IPS DF 4.7 (cell line): ENCODE results near the gene CBY3.
"Not testable (repeated sequence)": the region's sequence is repeated elsewhere in the genome, so short reads cannot be mapped to it uniquely, and the experiment has no call there.

Experiments
- DNase-seq: peaks from one replicate; pipeline ENCODE4 v3.0.0-alpha.2; 2013; ENCODE audit warnings: low spot score; ENCODE audit errors: extremely low read depth

CBY3 gene

GRCh38 chr5:179680780-179681401 lies at the start of gene CBY3:
Gene CBY3 (minus strand): TSS chr5:179681034. CDS start chr5:179680918, 116 bp downstream.
- DNase-seq, result no peak

DNA sequence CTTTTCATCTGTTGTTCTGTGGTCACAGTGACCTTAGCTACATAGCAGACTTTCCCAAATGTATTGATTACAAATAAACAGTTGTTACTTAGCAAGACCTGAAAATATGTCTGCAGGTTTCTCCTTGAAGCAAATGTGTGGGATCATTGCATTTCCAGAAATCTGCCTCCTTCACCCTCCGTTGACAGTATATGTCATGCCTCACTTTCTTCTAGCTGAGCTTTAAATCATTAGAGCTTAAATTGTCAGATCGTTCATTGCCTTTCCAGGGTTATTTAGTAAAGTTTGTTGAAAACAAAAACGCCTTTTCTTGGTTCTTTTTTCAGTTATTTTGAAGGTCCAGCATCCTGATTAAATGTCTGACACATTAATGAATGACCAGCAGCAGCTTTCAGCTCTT lies 49.5 kb upstream of the CBY3 start:
- no peak for DNase-seq

DNA sequence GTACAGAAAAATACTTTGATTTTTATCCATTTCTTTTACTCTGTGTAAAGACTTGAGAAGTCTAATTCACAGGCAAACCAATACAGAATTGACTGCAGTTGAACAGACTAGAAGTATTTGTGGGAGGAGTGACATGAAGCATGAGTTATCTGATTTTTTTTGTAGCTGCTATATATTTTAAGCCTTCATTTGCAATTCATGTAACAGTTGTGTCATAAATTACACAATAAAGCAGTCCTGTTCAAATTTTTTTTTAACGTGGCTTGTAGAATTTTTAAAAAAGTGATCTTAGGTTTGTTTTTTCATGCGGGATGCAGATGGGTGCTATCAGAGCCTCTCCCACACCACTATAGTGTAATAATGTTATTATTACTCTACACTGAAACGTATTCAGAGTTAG lies 48.9 kb upstream of the CBY3 start:
- no peak for DNase-seq

GRCh38 chr5:179729303-179729702 lies 48.5 kb upstream of the CBY3 start:
- no peak for DNase-seq

DNA sequence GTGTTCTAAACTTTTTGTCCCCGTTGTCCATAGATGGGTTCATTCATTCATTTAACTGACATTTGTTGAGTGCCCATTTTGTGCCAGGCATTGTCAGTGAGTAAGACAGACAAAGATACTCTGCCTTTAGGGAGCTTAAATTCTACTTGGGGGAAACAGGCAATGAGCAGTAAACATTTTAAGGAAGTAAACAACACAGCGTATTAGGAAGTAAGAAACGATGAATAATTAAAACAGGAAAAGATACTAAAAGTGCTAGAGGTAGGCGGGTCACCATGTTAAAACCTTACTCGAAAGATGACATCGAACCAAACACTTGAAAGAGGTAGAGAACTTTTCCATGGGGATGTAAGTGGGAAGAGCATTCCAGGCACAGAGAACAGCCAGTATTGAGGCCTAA lies 46.3 kb upstream of the CBY3 start:
- DNase-seq, result no peak

- no peak for DNase-seq
These were observed 43.3 kb upstream of the CBY3 start for GRCh38 chr5:179724163-179724562.

DNA sequence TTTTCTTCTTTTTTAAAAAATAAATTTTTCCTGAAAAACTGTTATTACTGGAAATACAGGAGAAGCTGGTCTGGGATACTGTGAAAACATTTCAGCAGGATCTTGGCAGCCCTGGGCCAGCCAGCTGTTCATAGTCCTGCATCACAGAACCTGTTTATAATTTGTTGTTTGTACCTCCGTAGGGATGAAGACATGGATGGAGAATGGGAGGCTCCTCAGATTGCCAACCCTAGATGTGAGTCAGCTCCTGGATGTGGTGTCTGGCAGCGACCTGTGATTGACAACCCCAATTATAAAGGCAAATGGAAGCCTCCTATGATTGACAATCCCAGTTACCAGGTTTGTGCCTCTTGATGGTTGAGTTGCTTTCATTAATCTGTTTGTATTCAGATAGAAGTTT lies 39.4 kb upstream of the CBY3 start:
- no peak for DNase-seq

GRCh38 chr5:179716286-179716685 lies 35.5 kb upstream of the CBY3 start:
- DNase-seq, result no peak

- DNase-seq, result no peak
These were observed 19.6 kb upstream of the CBY3 start for GRCh38 chr5:179700401-179700918.

DNA sequence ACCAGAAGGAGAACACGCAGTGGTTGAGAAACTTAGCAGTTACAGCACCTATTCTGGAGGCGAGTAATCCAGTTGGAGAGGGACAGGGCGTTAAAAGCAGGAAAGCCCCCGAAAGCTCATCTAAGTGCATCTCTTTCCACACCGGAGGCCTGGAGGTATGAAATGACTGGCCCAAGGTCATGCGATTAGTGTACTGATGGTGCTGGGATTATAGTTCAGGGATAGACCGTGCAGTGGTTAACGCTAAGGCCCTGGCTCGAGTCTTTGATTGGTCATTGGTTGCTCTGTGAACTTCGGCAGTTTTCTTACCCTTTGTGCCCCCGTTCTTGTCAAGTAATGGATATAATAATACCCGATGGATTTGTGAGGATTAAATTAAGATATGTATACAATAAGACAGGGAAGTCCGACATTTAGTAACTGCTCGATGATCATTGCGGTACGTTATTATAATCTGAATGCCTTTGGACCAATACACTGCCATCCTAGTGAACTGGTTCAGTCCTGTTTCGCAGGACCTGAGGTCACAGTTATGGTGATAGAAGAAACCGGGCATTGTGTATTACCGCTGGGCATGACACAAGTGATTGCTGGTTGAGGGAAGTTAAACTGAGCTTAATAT lies 18.9 kb upstream of the CBY3 start:
- no peak for DNase-seq

- DNase-seq, result no peak
These were observed 18.2 kb upstream of the CBY3 start, which contains the start of gene CANX for GRCh38 chr5:179698935-179699615. Gene CANX (plus strand): TSS chr5:179698967. CDS start chr5:179705682, 6,715 bp downstream.

DNA sequence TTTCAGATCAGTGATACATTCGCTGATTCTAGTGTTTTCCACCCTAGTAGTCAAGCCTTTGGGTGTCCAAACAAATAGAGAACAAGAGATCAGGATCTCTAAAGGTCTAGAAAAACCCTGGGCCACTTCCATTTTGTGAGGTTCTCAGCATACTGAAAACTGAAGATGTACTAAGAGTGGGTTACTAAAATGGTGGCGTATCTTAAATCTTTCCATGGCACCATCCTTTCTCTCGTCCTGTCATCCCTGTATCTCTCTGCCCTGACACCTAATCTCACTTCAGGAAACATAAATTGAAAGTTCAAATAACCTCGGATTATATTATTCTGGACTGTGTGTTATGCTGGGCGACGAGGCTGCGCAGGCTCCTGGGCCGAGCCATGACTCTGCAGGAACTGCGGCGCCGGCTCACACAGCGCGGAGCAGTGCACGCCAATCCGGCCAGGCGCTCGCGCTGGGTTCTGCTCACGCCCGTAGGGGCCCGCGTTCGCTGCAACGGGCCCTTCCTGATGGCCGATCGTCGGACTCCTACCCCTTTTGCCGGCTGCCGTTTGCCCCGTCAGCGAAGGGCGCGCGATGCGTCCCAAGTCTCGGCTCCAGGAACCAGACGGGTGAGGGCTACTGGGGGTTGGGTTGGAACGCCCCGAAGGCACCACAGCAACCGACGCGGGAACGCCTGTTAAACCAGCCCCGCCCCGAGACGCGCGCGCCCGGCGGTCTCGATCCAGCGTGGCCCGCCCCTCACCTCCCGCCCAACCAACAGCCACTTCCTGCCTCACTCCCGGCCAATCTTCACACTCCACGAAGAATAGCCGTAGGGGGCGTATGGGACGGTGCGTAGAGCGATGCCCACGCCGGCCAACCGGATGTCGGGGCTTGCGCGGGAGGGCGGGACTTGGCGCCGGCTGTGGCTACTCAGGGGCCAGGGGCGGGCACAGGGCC lies 17.4 kb upstream of the CBY3 start:
- peak; percentile 92 for DNase-seq

GRCh38 chr5:179697543-179697942 lies 16.7 kb upstream of the CBY3 start:
- DNase-seq, result not testable (repeated sequence)

GRCh38 chr5:179697108-179697507 lies 16.3 kb upstream of the CBY3 start:
- DNase-seq, result no peak

DNA sequence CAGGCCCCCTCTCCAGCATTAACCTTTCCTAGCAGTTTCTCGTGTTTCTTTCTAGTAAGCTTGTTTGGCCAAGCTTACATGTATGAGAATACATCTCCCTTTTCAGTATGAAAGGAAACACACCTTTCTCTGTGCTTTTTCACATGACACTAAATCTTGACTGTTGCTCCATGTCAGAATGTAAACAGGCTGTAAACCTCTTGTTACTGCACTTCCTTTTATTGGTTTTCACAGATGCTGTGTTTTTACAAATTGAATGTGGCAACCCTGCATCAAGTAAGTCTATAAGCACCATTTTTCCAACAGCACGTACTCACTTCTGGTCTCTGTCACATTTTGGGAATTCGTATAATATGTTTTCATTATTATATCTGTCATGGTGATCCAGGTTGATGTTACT lies 15.8 kb upstream of the CBY3 start:
- no peak for DNase-seq

DNA sequence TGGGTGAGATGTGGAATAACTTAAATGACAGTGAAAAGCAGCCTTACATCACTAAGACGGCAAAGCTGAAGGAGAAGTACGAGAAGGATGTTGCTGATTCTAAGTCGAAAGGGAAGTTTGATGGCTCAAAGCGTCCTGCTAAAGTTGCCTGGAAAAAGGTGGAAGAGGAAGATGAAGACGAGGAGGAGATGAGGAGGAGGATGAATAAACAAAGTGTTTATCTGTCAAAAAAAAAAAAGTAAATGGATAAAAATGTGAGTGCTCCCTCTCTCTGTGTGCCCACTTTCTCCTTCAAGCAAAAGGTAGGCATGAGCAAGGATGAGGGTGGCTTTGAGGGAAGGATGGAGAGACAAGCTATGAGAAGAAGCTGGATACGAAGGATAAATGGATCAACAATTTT lies 13.7 kb upstream of the CBY3 start:
- DNase-seq, result no peak

DNA sequence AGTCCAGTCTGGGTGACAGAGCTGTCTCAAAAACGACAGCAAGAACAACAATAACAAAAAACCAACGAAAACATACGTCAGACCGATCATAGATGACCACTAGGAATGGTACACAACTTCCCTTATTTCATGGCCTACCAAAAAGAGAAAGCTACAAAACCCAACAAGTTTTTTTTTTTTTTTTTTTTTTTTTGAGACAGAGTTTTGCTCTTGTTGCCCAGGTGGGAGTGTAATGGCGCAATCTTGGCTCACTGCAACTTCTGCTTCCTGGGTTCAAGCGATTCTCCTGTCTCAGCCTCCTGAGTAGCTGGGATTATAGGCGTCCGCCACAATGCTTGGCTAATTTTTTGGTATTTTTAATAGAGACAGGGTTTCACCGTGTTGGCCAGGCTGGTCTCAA lies 8.4 kb upstream of the CBY3 start:
- DNase-seq, result not testable (repeated sequence)

GRCh38 chr5:179680014-179680779 lies 637 bp downstream of the CBY3 start:
- DNase-seq, result no peak

DNA sequence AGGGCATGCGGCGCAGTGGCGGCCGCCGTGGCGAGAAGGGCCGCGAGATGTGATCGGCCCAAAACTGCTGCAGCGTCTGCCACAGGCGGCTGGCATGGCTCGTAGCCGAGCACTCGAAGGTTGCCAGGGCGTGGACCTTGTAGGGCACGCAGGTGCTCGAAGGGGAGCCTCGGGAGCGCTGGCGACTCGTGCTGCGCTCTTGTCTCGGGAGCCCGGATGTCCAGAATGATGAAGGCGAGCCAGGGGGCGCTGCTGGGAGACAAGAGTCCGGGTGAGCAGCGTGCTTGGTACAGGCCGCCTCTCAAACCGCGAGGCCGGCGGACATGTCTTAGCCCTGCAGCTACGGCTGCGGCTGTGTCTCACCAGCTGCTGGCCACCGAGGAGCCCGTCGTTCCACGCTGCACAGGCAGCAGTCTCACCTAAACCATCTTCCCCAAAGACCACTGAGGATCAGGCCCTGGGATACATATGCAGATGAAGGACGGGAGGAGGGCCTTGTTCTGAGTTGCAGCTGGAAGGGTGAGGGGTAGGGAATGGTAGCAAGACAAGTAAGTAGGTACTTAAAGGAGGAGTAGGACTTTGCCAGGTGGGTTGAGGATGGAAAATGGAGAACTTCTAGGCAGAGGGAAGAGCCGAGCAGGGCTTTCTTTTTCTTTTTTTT lies 1.7 kb downstream of the CBY3 start:
- no peak for DNase-seq
